Measurements from ENCODE around the gene UPK1A. TPM values are rescaled to one million over a fixed set of nuclear protein-coding genes. Genes with fewer than 3 reads are reported as not detected.

Gene UPK1A
- total and polyA plus RNA-seq, 4 donors: 0.03 TPM; not detected in 3

DNA sequence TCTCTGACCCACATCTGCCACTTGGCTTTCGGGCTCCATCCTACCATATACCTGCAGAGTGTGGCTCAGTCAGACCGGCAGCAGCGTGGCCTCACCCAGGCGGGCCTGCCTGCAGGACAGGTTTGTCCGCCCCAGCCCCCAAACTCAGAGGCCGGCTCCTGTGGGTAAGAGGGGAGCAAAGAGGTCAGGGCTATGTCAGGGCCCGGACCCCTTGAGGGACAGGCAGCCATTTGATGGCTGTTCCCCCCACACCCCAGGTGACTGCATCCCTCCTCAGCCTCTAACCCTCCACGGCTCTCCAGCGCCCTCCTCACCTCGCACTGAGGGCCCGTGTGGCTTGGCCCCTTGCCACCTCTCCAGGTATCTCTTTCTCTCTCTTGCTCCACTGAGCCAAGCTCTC is 25.7 kb downstream of the UPK1A start:
- DNase-seq: no peak
- no peak overlapping the region for H3K4me3 ChIP-seq
- TF ChIP-seq, protein P1, sequence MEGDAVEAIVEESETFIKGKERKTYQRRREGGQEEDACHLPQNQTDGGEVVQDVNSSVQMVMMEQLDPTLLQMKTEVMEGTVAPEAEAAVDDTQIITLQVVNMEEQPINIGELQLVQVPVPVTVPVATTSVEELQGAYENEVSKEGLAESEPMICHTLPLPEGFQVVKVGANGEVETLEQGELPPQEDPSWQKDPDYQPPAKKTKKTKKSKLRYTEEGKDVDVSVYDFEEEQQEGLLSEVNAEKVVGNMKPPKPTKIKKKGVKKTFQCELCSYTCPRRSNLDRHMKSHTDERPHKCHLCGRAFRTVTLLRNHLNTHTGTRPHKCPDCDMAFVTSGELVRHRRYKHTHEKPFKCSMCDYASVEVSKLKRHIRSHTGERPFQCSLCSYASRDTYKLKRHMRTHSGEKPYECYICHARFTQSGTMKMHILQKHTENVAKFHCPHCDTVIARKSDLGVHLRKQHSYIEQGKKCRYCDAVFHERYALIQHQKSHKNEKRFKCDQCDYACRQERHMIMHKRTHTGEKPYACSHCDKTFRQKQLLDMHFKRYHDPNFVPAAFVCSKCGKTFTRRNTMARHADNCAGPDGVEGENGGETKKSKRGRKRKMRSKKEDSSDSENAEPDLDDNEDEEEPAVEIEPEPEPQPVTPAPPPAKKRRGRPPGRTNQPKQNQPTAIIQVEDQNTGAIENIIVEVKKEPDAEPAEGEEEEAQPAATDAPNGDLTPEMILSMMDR (IDR thresholded peaks at IDR 0.05; ENCODE audit: control extremely low read depth, extremely low read depth): no peak
- H3K4me1 ChIP-seq (ENCODE audit: control insufficient read depth in 5 of 5, insufficient read depth in 5 of 5, low read length in 5 of 5): no peaks in the 10 kb centered on the region
- ATAC-seq (ENCODE audit: insufficient read depth, low FRiP score): no peak
- no peak overlapping the region for H3K9ac ChIP-seq (ENCODE audit: insufficient read depth in 1 of 2, low read length in 2 of 2)
- H3K36me3 ChIP-seq (ENCODE audit: control insufficient read depth in 4 of 4, insufficient read depth in 4 of 4, low read length in 4 of 4): no peaks in the 10 kb centered on the region
- WGBS, 2 donors: 70 to 83% methylated on average over 11 of the region's 11 CpGs
- H3K9me3 ChIP-seq (ENCODE audit: control insufficient read depth in 4 of 4, insufficient read depth in 3 of 4, low read length in 3 of 4): no peaks in the 10 kb centered on the region
- H3K27me3 ChIP-seq (ENCODE audit: control insufficient read depth in 3 of 3, insufficient read depth in 3 of 3, low read length in 2 of 3): no peaks in the 10 kb centered on the region
- no peak overlapping the region for H3K27ac ChIP-seq (ENCODE audit: low read depth in 1 of 2, low read length in 1 of 2)

DNA sequence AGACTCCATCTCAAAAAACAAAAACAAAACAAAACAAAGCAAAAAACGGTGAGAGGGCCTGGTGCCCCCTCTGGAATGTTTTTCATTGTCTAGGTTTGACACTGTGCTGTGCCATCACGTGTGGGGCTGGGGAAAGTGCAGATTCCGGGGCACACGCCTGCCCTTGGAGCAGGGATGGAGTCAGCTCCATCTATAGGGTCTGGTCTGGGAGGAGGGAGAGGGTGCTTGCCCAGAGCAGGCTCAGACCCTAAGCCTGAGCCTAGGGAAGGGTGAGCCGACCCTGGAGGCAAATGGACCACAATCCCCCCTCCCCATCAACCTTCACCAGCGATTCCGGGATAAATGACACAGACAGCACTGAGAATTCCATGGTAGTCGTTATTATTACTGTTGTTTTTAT is 27.1 kb downstream of the UPK1A start:
- TF ChIP-seq, protein P1 (IDR thresholded peaks at IDR 0.05; ENCODE audit: control extremely low read depth, extremely low read depth): no peak
- no peak overlapping the region for H3K27ac ChIP-seq (ENCODE audit: low read depth in 1 of 2, low read length in 1 of 2)
- 13 to 17% methylated on average over 8 of the region's 8 CpGs for WGBS, 2 donors
- no peak overlapping the region for H3K4me3 ChIP-seq
- no peak overlapping the region for H3K9ac ChIP-seq (ENCODE audit: insufficient read depth in 1 of 2, low read length in 2 of 2)
- no peaks in the 10 kb centered on the region for H3K9me3 ChIP-seq (ENCODE audit: control insufficient read depth in 4 of 4, insufficient read depth in 3 of 4, low read length in 3 of 4)
- DNase-seq: no peak
- no peaks in the 10 kb centered on the region for H3K4me1 ChIP-seq (ENCODE audit: control insufficient read depth in 5 of 5, insufficient read depth in 5 of 5, low read length in 5 of 5)
- no peaks in the 10 kb centered on the region for H3K36me3 ChIP-seq (ENCODE audit: control insufficient read depth in 4 of 4, insufficient read depth in 4 of 4, low read length in 4 of 4)
- ATAC-seq (ENCODE audit: insufficient read depth, low FRiP score): no peak
- no peaks in the 10 kb centered on the region for H3K27me3 ChIP-seq (ENCODE audit: control insufficient read depth in 3 of 3, insufficient read depth in 3 of 3, low read length in 2 of 3)

GRCh38 chr19:35693835-35694599 is 27.7 kb downstream of the UPK1A start:
- DNase-seq (peak; percentile 84 to 87 (median 85)), ATAC-seq (ENCODE audit: insufficient read depth, low FRiP score) (peak; percentile 96)
- H3K9me3 ChIP-seq (ENCODE audit: control insufficient read depth in 4 of 4, insufficient read depth in 3 of 4, low read length in 3 of 4): no peaks in the 10 kb centered on the region
- no peak overlapping the region for H3K9ac ChIP-seq (ENCODE audit: insufficient read depth in 1 of 2, low read length in 2 of 2)
- TF ChIP-seq, protein P1 (IDR thresholded peaks at IDR 0.05; ENCODE audit: control extremely low read depth, extremely low read depth): peak; percentile 98
- H3K27me3 ChIP-seq (ENCODE audit: control insufficient read depth in 3 of 3, insufficient read depth in 3 of 3, low read length in 2 of 3): no peaks in the 10 kb centered on the region
- H3K36me3 ChIP-seq (ENCODE audit: control insufficient read depth in 4 of 4, insufficient read depth in 4 of 4, low read length in 4 of 4): no peaks in the 10 kb centered on the region
- WGBS, 2 donors: 26 to 34% methylated on average over 8 of the region's 8 CpGs
- H3K4me1 ChIP-seq (ENCODE audit: control insufficient read depth in 5 of 5, insufficient read depth in 5 of 5, low read length in 5 of 5): no peaks in the 10 kb centered on the region
- H3K27ac ChIP-seq (ENCODE audit: low read depth in 1 of 2, low read length in 1 of 2): no peak overlapping the region
- H3K4me3 ChIP-seq: no peak overlapping the region

Data from lung (tissue), 12 donors.